ENCODE results near the gene KLHDC7A.
A peak's percentile ranks its signal among the peaks of the same experiment; 100 is the strongest.

Gene KLHDC7A

DNA sequence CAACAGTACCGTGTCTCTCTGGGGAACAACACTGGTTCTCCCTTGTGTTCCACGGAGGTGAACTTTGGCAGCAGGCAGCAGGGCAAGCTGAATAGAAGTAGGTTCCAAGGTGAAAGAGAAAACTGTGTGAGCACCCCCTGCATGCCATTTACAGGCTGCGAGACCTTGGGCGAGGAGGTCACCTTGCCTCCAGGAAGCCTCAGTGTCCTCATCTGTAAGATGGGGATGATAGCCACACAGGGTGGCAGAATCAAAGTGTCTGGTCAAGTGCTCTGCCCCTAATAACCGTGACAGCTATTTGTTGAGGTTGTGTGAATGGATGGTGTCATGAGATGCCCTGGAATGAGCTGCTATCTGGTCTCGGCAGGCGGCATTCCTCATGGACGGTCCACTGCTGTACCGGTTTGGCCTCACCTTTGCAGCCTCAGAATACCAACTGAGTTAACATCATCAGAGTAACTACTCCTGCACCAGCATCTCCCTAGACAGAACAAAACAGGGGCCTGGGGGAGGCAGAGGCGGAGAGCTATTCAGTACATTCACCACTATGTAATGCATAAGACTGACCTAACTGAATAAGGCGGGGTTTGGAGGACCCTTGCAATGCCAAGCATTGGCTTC is 7.4 kb upstream of the KLHDC7A start:
- TF ChIP-seq, protein P1, sequence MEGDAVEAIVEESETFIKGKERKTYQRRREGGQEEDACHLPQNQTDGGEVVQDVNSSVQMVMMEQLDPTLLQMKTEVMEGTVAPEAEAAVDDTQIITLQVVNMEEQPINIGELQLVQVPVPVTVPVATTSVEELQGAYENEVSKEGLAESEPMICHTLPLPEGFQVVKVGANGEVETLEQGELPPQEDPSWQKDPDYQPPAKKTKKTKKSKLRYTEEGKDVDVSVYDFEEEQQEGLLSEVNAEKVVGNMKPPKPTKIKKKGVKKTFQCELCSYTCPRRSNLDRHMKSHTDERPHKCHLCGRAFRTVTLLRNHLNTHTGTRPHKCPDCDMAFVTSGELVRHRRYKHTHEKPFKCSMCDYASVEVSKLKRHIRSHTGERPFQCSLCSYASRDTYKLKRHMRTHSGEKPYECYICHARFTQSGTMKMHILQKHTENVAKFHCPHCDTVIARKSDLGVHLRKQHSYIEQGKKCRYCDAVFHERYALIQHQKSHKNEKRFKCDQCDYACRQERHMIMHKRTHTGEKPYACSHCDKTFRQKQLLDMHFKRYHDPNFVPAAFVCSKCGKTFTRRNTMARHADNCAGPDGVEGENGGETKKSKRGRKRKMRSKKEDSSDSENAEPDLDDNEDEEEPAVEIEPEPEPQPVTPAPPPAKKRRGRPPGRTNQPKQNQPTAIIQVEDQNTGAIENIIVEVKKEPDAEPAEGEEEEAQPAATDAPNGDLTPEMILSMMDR (IDR thresholded peaks at IDR 0.05; ENCODE audit: insufficient read depth, low read depth, low read length, missing control alignments) = no peak
- no peak for DNase-seq (ENCODE audit: low read depth)
- no peak overlapping the region for H3K4me3 ChIP-seq (ENCODE audit: low read depth, low read length)

DNA sequence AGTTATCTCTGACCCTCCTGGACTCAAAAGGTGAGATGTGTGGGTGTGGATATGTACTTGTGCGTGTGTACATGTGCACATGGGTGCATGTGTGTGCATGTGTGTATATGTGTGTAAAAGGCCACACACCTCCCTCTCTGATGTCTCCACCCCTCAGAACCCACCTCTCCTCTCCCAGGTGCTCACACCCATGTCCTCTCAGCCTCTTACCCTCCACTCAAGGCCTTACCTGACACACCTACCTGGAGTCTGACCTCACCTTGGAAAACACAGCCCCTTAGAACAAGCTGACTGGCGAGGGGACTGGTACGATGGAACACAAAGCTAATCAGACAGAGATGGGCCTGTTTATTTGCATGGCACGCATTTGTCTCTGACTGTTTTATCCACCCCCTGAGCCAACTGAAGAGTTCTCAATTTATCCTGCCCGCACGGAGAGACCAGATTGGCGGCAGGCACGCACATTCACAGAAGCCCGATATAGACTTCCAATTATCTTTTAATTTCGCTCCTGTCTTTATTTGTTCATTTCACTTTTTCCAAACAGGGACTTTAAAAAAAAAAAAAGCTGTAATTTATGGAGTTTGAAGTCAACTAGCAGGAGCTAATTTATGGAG is 6.1 kb upstream of the KLHDC7A start:
- DNase-seq (ENCODE audit: low read depth) = no peak
- TF ChIP-seq, protein P1 (IDR thresholded peaks at IDR 0.05; ENCODE audit: insufficient read depth, low read depth, low read length, missing control alignments) = no peak
- H3K4me3 ChIP-seq (ENCODE audit: low read depth, low read length) = no peak overlapping the region

DNA sequence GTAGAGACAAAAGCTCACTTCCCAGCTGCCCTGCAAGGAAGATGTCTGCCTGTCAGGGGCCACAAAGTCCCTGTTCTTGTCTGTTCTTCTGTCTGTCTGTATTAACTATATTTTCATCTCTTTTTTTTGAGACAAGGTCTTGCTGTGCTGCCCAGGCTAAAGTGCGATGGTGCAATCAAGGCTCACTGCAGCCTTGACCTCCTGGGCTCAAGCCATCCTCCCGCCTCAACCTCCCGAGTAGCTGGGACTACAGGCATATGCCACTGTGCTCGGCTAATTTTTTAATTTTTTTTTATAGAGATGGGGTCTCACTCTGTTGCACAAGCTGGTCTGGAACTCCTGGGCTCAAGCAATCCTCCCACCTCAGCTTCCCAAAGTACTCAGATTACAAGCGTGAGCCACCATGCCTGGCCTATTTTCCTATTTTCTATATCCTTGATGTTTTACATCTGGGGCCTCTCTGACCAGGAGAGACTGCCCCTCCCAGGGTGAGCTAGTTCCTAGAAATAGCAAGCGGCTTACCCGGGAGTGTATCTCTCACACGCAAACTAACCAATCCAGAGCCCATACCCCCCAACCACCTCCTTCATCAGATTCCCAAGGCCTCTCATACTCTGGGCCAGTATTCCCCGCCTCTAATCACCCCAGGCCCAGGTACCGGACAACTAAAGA is 5.4 kb upstream of the KLHDC7A start:
- TF ChIP-seq, protein P1 (IDR thresholded peaks at IDR 0.05; ENCODE audit: insufficient read depth, low read depth, low read length, missing control alignments) = no peak
- DNase-seq (ENCODE audit: low read depth) = no peak
- H3K4me3 ChIP-seq (ENCODE audit: low read depth, low read length) = no peak overlapping the region

DNA sequence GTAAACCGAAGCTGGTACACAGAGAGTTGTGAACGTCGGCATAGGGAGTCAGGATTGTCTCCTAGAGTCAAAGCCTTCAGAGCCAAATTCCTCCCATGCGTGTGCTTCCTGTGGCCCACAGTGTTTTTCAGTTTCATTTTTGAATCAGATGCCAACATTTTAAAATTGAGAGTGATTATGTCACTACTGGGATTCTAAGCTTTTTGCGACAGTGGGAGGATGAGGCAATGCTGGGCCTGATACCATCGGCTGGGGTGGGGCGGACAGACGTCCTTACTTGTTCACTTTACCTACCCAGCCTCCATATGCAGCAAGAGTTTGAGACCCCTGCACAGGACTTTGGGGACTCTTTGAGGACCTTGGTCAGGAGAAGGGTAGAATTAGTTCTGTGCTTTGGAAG is 1.3 kb upstream of the KLHDC7A start:
- TF ChIP-seq, protein P1 (IDR thresholded peaks at IDR 0.05; ENCODE audit: insufficient read depth, low read depth, low read length, missing control alignments) = no peak
- DNase-seq (ENCODE audit: low read depth) = no peak
- no peak overlapping the region for H3K4me3 ChIP-seq (ENCODE audit: low read depth, low read length)

DNA sequence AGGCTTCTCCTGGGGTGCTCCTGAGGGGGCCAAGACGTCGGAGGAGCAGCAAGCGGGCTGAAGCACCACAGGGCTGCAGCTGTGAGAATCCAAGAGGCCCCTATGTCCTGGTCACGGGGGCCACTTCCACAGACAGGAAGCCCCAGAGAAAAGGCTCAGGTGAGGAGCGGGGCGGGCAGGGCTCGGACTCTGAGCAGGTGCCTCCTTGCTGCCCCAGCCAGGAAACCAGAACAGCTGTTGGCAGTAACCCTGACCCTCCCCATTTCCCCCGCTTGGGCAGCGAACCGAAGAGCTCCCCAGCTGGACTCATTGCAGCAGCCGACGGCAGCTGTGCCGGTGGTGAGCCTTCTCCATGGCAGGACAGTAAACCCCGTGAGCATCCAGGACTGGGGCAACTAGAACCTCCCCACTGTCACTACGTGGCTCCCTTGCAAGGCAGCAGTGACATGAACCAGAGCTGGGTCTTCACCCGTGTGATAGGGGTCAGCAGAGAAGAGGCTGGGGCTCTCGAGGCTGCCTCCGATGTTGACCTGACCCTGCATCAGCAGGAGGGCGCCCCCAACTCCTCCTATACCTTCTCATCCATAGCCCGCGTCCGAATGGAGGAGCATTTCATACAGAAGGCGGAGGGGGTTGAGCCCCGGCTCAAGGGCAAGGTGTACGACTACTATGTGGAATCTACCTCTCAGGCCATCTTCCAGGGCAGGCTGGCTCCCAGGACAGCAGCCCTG is 625 bp downstream of the KLHDC7A start:
- TF ChIP-seq, protein P1 (IDR thresholded peaks at IDR 0.05; ENCODE audit: insufficient read depth, low read depth, low read length, missing control alignments) = no peak
- H3K4me3 ChIP-seq (ENCODE audit: low read depth, low read length) = no peak overlapping the region
- peak; percentile 62 for DNase-seq (ENCODE audit: low read depth)

DNA sequence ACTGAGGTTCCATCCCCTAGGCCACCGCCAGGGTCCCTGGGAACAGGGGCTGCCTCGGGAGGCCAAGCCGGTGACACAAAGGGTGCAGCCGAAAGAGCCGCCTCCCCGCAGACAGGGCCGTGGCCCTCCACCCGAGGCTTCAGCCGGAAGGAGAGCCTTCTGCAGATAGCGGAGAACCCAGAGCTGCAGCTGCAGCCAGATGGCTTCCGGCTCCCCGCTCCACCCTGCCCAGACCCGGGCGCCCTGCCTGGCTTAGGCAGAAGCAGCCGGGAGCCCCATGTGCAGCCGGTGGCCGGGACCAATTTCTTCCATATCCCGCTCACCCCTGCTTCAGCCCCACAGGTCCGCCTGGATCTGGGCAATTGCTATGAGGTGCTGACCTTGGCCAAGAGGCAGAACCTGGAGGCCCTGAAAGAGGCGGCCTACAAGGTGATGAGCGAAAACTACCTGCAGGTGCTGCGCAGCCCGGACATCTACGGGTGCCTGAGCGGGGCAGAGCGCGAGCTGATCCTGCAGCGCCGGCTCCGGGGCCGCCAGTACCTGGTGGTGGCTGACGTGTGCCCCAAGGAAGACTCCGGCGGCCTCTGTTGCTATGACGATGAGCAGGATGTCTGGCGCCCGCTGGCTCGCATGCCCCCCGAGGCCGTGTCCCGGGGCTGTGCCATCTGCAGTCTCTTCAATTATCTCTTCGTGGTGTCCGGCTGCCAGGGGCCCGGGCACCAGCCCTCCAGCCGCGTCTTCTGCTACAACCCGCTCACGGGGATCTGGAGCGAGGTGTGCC is 1.4 kb downstream of the KLHDC7A start:
- no peak overlapping the region for H3K4me3 ChIP-seq (ENCODE audit: low read depth, low read length)
- TF ChIP-seq, protein P1 (IDR thresholded peaks at IDR 0.05; ENCODE audit: insufficient read depth, low read depth, low read length, missing control alignments) = no peak
- DNase-seq (ENCODE audit: low read depth) = no peak

Measured in GM12865 (cell line).